Neutrophil (primary cell): ENCODE measurements around the gene SERPINB6.
"Not testable (repeated sequence)": the region's sequence is repeated elsewhere in the genome, so short reads cannot be mapped to it uniquely, and the experiment has no call there.

Source experiments
- H3K27ac ChIP-seq: fragments of 200-600 bp; sonication (generic); 2 replicates; pipeline ENCODE4 v1.5.1; 2016; ENCODE audit warnings: mild to moderate bottlenecking, moderate library complexity
- H3K27me3 ChIP-seq: fragments of 200-600 bp; sonication (generic); 2 replicates; pipeline ENCODE4 v1.6.0; 2016; ENCODE audit warnings: mild to moderate bottlenecking
- H3K36me3 ChIP-seq: fragments of 200-600 bp; sonication (generic); 2 replicates; pipeline ENCODE4 v1.5.1; 2017
- H3K4me1 ChIP-seq, 2 experiments: fragments of 200-600 bp in 1 of 2; sonication (generic) in 1 of 2; 1 replicate in 1 of 2; 2 replicates in 1 of 2; pipeline versions ENCODE4 v1.5.1 to v1.6.1; 2013 to 2016; ENCODE audit warnings: low read depth in 1 of 2, low read length in 1 of 2, mild to moderate bottlenecking in 1 of 2, moderate library complexity in 1 of 2; ENCODE audit not compliant: control insufficient read depth in 1 of 2, insufficient read depth in 1 of 2
- H3K4me3 ChIP-seq, 2 experiments: fragments of 200-600 bp in 1 of 2; sonication (generic) in 1 of 2; 1 replicate in 1 of 2; 2 replicates in 1 of 2; pipeline ENCODE4 v1.5.1; 2013 to 2016; ENCODE audit warnings: low read depth in 1 of 2, low read length in 1 of 2, mild to moderate bottlenecking in 1 of 2, moderate library complexity in 1 of 2
- H3K9me3 ChIP-seq: fragments of 200-600 bp; sonication (generic); 2 replicates; pipeline ENCODE4 v1.5.1; 2016
- TF ChIP-seq, protein P1 (sequence below): fragments of 200-600 bp; sonication (generic); IDR thresholded peaks from 2 replicates; pipeline ENCODE4 v1.5.1; 2016; ENCODE audit warnings: antibody characterized with exemption

SERPINB6 gene

DNA sequence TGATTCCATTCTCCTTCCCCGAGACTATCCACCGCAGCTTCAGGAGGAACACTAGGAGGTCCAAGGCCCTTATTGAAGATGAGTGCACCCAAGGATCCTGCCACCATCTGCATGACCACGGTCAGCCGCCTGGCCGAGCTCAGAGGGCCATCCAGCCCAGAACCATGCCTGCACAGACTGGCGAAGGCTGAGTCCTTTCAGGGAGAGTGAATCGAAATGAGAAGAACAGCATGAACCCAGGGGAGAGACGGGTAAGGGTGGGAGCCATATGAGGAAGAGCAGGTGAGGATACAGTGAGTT lies 26.3 kb downstream of the SERPINB6 start:
- peaks cover 12 to 17% of the 10 kb centered on the region in 2 experiments for H3K4me1 ChIP-seq
- H3K27ac ChIP-seq = no peak overlapping the region
- H3K4me3 ChIP-seq = no peak overlapping the region
- H3K36me3 ChIP-seq = peaks cover 17% of the 10 kb centered on the region
- H3K27me3 ChIP-seq = no peaks in the 10 kb centered on the region
- TF ChIP-seq, protein P1, sequence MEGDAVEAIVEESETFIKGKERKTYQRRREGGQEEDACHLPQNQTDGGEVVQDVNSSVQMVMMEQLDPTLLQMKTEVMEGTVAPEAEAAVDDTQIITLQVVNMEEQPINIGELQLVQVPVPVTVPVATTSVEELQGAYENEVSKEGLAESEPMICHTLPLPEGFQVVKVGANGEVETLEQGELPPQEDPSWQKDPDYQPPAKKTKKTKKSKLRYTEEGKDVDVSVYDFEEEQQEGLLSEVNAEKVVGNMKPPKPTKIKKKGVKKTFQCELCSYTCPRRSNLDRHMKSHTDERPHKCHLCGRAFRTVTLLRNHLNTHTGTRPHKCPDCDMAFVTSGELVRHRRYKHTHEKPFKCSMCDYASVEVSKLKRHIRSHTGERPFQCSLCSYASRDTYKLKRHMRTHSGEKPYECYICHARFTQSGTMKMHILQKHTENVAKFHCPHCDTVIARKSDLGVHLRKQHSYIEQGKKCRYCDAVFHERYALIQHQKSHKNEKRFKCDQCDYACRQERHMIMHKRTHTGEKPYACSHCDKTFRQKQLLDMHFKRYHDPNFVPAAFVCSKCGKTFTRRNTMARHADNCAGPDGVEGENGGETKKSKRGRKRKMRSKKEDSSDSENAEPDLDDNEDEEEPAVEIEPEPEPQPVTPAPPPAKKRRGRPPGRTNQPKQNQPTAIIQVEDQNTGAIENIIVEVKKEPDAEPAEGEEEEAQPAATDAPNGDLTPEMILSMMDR = no peak
- no peaks in the 10 kb centered on the region for H3K9me3 ChIP-seq

DNA sequence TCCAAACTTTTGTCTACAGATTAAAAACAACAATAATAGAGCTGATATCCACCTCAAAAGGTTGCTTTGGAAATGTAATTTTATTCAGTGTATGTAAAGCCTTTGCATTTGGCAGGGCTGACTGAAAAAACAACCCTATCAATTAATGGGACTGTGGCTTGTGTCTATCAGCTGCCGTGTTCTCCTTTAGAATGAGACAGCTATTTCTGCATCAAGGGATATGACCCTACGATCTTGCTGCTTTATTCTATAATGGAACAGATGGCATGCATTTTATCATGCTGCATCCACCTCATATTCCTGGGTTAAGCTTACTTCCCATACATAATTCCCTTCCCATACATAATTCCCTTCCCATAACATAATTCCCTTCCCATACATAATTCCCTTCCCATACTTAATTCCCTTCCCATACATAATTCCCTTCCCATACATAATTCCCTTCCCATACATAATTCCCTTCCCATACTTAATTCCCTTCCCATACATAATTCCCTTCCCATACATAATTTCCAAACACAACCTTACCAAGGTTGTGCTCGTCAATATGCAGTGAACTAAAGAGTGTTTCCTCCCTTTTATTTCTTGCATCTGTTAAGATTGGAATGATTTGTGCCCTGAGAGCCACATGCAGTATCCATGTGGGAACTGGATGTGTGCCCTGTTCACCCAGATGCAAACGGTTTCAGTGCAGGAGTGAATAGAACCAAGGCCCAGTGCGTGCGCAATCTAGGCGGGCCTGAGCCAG lies 26.8 kb downstream of the SERPINB6 start:
- H3K27ac ChIP-seq = no peak overlapping the region
- TF ChIP-seq, protein P1 = no peak
- no peak overlapping the region for H3K4me3 ChIP-seq
- no peaks in the 10 kb centered on the region for H3K27me3 ChIP-seq
- H3K9me3 ChIP-seq = no peaks in the 10 kb centered on the region
- H3K36me3 ChIP-seq = peaks cover 17% of the 10 kb centered on the region
- H3K4me1 ChIP-seq = peaks cover 12 to 17% of the 10 kb centered on the region in 2 experiments

DNA sequence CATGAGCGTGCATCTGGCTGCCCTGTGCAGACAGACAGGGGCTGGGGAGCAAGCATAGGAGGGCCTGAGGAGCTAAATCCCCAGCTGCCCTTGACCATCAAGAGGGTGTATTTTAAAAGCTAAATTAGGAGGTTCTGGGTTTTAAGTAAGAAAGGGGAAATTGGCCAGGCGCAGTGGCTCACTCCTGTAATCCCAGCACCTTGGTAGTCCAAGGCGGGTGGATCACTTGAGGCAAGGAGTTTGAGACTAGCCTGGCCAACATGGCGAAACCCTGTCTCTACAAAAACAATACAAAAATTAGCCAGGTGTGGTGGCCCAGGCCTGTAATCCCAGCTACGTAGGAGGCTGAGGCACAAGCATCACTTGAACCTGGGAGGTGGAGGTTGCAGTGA lies 27.8 kb downstream of the SERPINB6 start:
- Histone ChIP-seq H3K9me3 (no peaks in the 10 kb centered on the region), H3K36me3 (peaks cover 12% of the 10 kb centered on the region), H3K27ac (peak overlapping the region; percentile 63), H3K4me3 (peak overlapping the region in 1 of 2 experiments; percentile 31), H3K4me1 (peaks cover 12 to 17% of the 10 kb centered on the region in 2 experiments), H3K27me3 (no peaks in the 10 kb centered on the region)
- TF ChIP-seq, protein P1 = no peak

DNA sequence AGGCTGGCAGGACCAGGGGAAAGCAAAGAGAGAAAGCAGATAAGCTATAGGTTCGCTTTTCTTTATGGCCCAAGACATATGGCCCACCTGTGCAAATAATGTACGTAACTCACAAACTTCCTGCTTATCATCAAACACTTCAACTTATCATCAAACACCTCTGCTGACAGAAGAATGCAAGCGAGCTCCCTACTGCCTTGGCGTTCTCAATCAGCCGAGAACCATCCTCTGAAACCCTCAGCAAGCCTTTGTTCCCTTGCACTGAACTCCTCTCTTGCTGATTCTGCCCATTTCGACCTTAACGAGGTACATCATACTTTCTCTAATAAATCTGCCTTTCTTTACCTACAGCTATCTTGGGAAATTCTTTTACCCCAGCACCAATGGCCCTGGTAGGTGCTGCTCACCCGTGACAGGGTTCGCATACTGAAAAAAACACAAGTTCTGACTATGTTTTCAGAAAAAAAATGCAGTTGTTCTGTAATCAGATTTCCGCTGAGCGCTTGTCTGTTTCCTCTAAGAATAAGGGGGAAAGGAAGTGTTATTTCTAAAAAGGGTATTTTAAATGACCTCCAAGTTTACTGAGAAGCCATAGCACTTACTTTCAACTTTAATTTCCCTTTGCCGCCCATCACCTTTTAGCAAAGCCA lies 28.3 kb downstream of the SERPINB6 start:
- Histone ChIP-seq H3K4me1 (peaks cover 12 to 17% of the 10 kb centered on the region in 2 experiments), H3K4me3 (peak overlapping the region; percentile 3 to 31), H3K27me3 (no peaks in the 10 kb centered on the region), H3K27ac (peak overlapping the region; percentile 63), H3K36me3 (peaks cover 7% of the 10 kb centered on the region), H3K9me3 (no peaks in the 10 kb centered on the region)
- TF ChIP-seq, protein P1 = no peak

DNA sequence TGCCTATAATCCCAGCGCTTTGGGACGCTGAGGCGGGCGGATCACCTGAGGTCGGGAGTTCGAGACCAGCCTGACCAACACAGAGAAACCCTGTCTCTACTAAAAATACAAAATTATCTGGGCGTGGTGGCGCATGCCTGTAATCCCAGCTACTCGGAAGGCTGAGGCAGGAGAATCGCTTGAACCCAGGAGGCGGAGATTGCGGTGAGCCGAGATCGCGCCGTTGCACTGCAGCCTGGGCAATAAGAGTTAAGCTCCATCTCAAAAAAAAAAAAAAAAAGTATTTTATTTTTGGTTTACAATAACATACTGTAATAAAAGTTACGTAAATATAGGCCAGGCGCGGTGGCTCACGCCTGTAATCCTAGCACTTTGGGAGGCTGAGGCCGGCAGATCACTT lies 29.3 kb downstream of the SERPINB6 start:
- H3K27ac ChIP-seq, H3K9me3 ChIP-seq, H3K4me3 ChIP-seq, H3K36me3 ChIP-seq, H3K27me3 ChIP-seq: not testable (repeated sequence)
- H3K4me1 ChIP-seq = peaks cover 12 to 17% of the 10 kb centered on the region in 2 experiments

DNA sequence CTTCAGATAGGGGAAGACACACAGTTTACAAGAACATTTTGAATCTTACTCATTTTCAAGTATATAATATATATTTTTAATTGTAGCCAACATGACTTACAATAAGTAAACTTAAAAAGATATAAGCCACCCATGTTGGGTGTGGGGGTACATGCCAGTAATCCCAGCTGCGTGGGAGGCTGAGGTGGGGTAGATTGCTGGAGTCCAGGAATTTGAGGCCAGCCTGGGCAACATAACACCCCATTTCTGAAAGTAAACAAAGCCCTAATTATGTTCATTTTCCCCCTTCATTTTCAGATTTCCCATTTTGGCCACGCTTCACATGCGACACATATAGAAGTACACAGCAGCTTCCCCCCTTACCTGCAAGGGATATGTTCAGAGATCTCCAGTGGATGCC lies 30.5 kb downstream of the SERPINB6 start:
- Histone ChIP-seq H3K27me3 (no peaks in the 10 kb centered on the region), H3K36me3 (no peaks in the 10 kb centered on the region), H3K4me1 (peaks cover 12 to 17% of the 10 kb centered on the region in 2 experiments), H3K9me3 (no peaks in the 10 kb centered on the region), H3K4me3 (no peak overlapping the region), H3K27ac (peak overlapping the region; percentile 23)
- TF ChIP-seq, protein P1 = no peak
